ENCODE measurements around the gene APH1B. TPM values are rescaled to one million over a fixed set of nuclear protein-coding genes. Genes with fewer than 3 reads are reported as not detected.

The APH1B gene
- total RNA-seq, 6 experiments from 2014 or later = 23.7 to 38.7 (median 33.6) TPM

DNA sequence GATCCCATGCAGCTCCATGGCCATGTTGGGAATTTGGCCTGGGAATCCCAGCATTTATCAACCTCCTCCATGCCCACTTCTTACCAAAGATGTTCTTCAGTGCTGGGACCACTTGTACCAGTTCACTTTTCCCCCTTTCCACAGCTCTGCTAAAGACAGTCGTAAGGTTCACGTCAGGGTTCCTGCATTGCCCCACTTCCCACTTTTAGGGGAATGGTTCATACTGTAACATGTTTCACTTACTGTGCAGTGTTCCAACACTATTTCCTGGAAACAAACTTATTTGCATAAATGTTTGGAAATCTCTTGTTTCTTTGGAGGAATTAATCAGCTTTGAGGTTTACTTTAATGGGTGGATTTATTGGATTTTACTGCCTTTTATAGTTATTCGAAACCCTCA lies 17.0 kb downstream of the APH1B start:
- H3K4me1 Mint-ChIP-seq (ENCODE audit: low read depth) = peaks cover 53% of the 10 kb centered on the region

DNA sequence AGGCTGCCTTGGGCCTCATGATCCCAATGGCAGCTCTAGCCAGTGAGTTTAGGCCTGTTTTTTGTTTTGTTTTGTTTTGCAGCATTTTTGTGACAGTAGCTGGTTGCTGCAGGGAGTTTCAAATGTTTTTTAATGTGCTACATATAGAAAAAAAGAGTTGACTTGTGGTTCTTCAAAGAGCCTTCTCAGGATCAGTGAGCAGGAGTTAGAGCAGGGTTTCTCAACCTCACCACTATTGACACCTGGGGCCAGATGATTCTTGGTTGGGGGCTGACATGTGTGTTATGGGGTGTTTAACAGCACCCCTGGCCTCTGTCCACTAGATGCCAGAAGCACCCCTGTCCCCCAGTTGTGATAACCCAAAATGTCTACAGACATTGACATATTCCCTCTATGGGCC lies 17.9 kb downstream of the APH1B start:
- Mint-ChIP-seq H3K4me1 (ENCODE audit: low read depth) (peaks cover 50% of the 10 kb centered on the region), H3K27ac (no peak overlapping the region; the same call in 1 of the 2 replicates), H3K36me3 (ENCODE audit: low read depth) (peaks cover 64% of the 10 kb centered on the region), H3K27me3 (ENCODE audit: insufficient read depth) (peaks cover 2% of the 10 kb centered on the region), H3K4me3 (no peak overlapping the region), H3K9me3 (peaks cover 4% of the 10 kb centered on the region)
- DNase-seq = no peak
- TF ChIP-seq, protein P1, sequence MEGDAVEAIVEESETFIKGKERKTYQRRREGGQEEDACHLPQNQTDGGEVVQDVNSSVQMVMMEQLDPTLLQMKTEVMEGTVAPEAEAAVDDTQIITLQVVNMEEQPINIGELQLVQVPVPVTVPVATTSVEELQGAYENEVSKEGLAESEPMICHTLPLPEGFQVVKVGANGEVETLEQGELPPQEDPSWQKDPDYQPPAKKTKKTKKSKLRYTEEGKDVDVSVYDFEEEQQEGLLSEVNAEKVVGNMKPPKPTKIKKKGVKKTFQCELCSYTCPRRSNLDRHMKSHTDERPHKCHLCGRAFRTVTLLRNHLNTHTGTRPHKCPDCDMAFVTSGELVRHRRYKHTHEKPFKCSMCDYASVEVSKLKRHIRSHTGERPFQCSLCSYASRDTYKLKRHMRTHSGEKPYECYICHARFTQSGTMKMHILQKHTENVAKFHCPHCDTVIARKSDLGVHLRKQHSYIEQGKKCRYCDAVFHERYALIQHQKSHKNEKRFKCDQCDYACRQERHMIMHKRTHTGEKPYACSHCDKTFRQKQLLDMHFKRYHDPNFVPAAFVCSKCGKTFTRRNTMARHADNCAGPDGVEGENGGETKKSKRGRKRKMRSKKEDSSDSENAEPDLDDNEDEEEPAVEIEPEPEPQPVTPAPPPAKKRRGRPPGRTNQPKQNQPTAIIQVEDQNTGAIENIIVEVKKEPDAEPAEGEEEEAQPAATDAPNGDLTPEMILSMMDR (IDR thresholded peaks at IDR 0.05) = no peak; the same call in 1 of the 2 replicates

More for the DNA sequence above, 17.0 kb downstream of the APH1B start:
- Mint-ChIP-seq H3K27me3 (ENCODE audit: insufficient read depth) (peaks cover 2% of the 10 kb centered on the region), H3K9me3 (peaks cover 4% of the 10 kb centered on the region), H3K4me3 (no peak overlapping the region), H3K27ac (0 out of 2 replicates have a peak overlapping the region, but pooled peaks have one; percentile 24), H3K36me3 (ENCODE audit: low read depth) (peaks cover 56% of the 10 kb centered on the region)
- no peak for DNase-seq
- TF ChIP-seq, protein P1 (IDR thresholded peaks at IDR 0.05) = no peak

DNA sequence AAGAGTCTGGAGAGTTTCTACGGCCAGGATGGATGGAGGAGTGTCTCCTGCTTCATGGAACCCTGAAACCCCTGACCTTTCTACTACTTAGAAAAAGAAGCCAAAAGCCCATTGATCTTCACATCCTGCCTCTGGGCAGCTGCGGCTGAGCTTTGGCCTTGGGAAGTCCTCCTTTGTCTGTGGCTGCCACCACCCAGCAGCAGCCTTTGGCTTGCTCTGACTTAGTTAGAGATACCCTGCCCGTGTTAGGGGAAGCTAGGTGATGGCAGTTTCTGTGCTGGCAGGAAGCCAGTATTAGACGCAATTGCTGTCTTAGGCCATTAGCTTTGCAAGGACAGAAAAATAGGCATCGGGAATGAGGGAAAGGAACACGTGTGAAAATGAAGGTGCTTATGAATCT lies 18.8 kb downstream of the APH1B start:
- Mint-ChIP-seq H3K9me3 (peaks cover 4% of the 10 kb centered on the region), H3K27me3 (ENCODE audit: insufficient read depth) (peaks cover 2% of the 10 kb centered on the region), H3K36me3 (ENCODE audit: low read depth) (peaks cover 64% of the 10 kb centered on the region), H3K4me1 (ENCODE audit: low read depth) (peaks cover 42% of the 10 kb centered on the region), H3K27ac (no peak overlapping the region), H3K4me3 (no peak overlapping the region)
- DNase-seq = no peak
- TF ChIP-seq, protein P1 (IDR thresholded peaks at IDR 0.05) = no peak

DNA sequence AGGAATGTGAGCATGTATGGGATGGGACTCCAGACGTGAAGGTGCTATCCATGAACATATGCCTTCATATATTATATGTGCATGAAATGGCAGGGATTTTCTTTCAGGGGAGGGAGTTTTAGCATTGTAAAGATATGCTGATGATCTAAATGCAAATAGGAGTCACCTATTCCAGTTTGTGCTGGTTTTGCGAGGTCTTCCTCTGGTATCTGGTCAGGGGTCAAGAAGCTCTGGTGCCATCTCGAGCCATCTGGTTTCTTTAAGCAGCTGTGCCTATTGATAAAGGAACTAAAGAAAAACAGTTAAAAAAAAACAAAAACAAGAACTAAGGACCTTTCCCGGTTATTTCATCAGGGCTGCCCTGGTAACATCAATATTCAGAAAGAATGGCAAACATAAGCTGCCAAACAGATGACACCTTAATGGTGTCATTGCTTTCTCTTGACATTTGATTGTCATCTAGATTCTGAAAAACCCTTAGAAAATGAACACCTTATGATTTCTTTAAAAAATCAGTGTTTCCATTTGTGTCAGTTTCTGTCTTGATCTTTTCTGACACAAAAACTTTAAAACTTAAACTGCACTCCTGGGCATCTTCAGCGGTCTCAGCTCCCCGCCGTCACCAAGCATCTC lies 22.7 kb downstream of the APH1B start:
- Mint-ChIP-seq H3K27me3 (ENCODE audit: insufficient read depth) (no peaks in the 10 kb centered on the region; the same call in 1 of the 2 replicates), H3K4me3 (no peak overlapping the region), H3K4me1 (ENCODE audit: low read depth) (peaks cover 7% of the 10 kb centered on the region), H3K36me3 (ENCODE audit: low read depth) (peaks cover 50% of the 10 kb centered on the region), H3K9me3 (no peaks in the 10 kb centered on the region), H3K27ac (no peak overlapping the region)
- TF ChIP-seq, protein P1 (IDR thresholded peaks at IDR 0.05) = no peak
- no peak for DNase-seq

DNA sequence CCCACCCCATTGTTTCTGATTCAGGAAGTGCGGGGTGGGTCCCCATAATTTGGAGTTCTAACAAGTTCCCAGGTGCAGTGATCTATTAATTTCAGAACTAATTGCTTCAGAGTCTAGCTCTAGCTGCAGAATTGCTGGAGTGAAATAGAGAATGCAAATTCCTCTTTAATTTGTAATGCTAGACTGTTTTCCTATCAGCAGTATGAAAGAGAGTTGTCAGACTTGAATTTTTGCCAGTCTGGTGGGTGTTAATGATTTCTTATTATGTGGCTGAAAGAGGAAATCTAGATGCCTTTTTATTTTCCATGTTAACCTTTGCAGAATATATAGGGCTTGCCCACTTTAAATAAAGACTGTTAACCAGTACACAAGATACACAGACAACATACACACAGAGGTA lies 23.7 kb downstream of the APH1B start:
- no peak overlapping the region for H3K27ac Mint-ChIP-seq
- DNase-seq = no peak

More for the DNA sequence above, 23.7 kb downstream of the APH1B start:
- Mint-ChIP-seq H3K9me3 (no peaks in the 10 kb centered on the region), H3K4me1 (ENCODE audit: low read depth) (no peaks in the 10 kb centered on the region), H3K27me3 (ENCODE audit: insufficient read depth) (no peaks in the 10 kb centered on the region; the same call in 1 of the 2 replicates), H3K36me3 (ENCODE audit: low read depth) (peaks cover 39% of the 10 kb centered on the region), H3K4me3 (no peak overlapping the region)
- TF ChIP-seq, protein P1 (IDR thresholded peaks at IDR 0.05) = no peak
